HG03097 (cell line): ENCODE results near the gene SLC43A3.

Experiments
- ATAC-seq: cut with Tn5 transposase; IDR thresholded peaks from one replicate; pipeline ENCODE4 v1.9.1; 2021; ENCODE audit not compliant: unreplicated experiment, low FRiP score

Gene SLC43A3

DNA sequence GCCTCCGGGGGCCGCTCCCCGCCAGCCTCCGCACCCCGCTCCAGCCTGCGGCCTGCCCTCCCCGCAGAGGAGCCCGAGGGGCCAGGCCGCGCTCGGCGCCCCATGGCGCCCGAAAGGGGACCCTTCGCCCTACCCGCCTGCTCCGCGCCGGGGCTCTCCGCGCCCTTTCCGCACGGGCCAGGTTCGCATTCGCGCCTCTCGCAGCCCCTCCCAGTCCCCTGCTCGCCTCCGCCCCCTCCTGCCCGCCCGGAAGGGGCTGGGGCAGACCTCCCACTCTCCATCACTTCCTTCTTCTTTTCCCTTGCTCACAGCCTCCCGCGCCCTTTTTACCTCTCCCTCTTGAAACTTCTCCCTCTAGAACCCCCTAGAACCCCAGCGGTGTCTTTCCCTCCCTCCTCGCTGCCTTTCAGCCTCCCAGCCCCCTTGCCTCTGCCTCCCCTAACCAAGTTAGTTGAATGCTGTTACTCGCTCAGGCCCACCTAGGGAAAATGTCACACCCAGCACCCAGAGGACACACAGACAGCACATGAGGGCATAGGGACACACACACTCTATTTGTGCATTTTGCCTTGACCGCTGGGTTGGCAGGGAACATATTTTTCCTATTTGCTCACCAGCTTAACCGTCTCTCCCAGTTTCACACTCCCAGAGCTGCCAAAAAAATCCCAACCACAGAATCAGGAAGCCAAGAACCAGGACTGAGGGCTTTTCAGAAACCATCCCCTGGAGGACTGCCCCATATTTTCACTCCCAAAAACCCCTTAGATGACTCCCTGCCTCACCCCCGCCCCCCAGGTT is at the start of gene SLC43A3:
Gene SLC43A3 (minus strand): TSS at position 193 of the 798 bp plus-strand sequence. CDS start 949 bp downstream, outside the sequence.
- ATAC-seq = peak; percentile 42

DNA sequence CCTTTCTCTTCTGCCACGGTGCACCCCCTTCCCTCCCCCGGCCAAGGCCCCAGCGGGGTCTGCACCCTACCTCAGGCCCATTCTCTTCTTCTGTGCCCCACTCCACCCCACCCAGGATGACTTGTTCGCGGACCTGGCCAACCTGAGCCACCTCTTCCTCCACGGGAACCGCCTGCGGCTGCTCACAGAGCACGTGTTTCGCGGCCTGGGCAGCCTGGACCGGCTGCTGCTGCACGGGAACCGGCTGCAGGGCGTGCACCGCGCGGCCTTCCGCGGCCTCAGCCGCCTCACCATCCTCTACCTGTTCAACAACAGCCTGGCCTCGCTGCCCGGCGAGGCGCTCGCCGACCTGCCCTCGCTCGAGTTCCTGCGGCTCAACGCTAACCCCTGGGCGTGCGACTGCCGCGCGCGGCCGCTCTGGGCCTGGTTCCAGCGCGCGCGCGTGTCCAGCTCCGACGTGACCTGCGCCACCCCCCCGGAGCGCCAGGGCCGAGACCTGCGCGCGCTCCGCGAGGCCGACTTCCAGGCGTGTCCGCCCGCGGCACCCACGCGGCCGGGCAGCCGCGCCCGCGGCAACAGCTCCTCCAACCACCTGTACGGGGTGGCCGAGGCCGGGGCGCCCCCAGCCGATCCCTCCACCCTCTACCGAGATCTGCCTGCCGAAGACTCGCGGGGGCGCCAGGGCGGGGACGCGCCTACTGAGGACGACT is 49.3 kb upstream of the SLC43A3 start:
- ATAC-seq = peak; percentile 16

DNA sequence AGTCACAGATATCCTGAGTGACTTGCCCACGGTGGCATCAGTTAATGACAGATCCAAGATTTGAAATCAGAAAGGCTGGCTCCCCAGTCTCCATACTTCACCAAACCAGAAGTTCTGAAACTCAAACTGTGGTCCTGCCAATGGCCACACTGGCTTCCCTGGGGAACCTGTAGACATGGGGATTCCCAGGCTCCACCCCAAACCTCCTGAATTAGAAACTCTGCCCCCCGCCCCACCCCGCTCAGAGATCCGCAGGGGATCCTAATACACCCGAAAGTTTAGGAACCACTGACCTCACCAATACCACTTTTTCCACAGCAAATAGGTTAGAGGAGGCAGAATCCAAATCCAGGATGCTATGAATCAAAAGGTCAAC is 48.7 kb upstream of the SLC43A3 start:
- ATAC-seq = no peak

DNA sequence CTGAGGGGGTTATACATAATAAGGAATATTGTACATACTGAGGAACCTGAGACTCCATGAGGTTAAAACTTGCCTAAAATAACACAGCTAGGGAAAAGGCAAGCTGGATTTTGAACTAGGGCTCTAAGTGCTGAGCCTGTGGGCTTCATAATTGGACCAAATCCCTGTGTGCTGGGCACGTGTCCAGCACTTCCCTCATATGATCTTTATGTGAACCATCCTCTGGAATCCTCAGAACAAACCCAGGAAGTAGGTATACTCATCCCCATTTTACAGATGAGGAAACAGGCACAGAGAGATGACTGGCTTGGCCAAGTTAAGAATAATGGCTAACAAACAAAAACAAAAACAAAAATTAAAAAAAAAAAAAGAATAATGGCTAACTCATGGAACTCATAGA is 48.3 kb upstream of the SLC43A3 start:
- no peak for ATAC-seq

DNA sequence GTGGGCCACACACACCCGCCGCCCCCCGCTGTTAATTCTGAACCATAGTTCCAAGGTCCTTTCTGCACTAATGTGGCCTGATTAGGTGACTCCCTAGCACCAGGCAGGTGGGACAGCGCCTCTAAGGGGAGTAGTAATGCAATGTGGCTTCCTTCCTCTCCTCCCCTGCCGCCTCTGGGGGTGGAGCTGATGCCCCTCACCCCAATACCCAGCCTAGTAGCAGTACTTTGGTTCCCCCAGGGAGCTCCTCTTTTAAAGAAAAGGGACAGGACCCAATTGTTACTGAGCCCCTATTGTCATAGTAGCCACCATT is 47.8 kb upstream of the SLC43A3 start:
- ATAC-seq = no peak

DNA sequence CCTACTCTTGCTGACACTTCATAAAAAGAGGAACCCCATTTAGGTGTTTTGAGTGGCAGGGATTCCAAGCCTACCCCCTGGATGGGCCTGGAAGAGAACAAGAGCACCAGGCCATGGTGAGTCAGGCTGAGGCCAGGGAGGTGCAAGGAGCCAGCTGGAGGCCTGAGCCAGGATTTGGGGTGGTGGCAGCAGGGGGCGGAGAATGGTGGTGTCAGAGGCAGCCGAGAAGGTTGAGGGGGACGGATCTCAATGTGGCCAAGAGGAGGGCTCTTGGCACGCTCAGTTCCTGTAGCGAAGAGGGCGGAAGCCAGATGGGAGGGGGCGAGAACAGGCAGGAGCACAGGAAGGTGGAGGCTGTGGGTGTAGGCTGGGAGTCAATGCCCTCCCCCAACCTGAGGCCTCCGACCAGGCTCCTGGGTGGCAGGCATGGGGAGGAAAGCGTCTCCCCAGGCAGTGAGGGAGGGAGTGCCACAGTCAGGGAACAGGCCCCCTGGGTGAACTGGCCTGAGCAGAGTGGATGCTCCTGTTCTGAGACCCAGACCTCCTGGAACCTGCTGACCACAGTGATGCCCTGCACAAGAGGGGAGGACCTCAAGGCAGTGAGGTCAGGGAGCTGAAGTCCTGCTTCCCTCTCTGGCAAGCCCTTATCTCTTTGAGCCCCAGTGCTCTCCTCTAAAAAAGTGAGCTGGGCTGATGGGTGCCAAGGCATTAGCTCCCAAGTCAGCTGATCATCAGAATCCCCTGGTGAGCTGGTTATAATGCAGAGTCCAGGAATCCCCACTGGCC is 47.3 kb upstream of the SLC43A3 start:
- ATAC-seq = peak; percentile 66

DNA sequence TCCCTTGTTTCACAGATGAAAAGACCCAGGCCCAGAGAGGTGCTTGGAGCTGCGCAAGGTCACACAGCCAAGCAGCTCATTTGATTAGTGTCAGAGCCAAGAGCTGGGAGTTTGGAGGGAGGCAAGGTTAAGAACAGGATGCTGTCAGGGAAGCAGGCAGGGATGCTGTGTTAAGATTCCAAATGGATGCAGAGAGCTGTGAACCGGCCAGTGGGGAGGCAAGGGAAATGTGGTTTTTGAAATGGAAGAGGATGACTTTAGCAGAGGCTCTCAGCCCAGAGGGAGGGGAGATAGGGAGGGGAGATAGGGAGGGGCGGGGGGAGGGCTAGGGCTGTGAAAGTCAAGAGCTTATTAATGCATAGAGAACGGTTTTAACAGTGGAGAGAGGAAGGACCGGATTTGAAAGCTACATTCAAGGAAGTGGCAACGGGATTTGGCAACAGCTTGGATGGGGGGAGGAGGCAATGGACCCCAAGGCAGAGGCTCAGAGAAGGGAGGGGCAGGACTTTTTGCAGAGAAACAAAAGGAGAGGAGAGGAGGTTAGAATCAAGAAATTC is 46.4 kb upstream of the SLC43A3 start:
- no peak for ATAC-seq

DNA sequence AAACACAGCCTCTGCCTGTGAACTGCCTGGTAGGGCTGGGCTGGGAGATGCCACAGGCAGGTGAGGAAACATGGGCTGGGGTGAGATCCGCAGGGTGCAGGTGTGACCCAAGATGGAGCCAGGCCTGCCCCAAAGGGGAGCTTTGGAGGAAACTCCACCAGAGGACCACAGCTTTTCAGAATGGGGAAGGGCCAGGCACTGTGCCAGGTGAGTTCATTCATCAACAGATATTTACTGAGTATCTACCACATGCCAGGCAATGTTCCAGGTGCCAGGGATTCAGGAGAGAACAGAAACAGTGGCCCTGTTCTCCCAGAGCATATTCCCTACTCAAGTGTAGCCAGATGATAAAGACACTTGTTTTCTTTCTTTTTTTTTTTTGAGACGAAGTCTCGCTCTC is 44.6 kb upstream of the SLC43A3 start:
- ATAC-seq = no peak

DNA sequence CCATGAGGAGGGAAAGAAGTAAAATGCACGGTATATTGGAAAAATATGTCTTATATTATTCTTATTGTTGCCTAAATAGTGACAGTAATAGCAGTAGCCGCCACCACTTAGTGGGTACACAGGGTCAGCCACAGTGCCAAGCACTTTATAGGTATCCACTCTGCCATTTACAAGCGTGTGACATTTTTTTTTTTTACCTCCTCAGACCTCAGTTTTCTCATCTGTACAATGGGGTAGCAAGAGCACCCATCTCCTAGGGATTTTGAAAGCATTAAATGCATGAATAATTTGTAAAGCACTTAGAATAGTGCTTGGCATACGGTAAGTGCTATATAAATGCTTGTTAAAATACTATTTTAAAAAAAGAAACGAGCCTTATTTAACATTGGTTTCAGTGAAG is 42.3 kb upstream of the SLC43A3 start:
- ATAC-seq = no peak

DNA sequence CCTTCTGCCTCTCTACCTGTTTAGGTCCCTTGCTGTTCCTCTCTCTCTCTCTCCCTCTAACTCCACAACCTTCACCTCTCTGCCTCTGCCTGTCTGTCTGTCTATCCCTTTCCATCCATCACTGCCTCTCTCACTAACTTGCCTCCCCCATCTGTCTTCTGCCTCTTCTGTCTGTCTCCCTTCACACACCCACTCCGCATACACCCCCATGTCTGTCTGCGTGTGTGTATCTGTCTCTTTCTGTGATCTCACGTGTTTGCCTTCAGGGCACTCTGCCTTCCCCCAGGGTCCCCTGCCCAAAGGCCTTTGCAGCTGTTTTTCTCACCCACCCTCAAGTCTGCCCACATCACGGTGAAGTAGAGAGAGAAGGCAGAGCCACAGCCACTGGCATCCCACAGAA is 41.4 kb upstream of the SLC43A3 start:
- ATAC-seq = no peak

DNA sequence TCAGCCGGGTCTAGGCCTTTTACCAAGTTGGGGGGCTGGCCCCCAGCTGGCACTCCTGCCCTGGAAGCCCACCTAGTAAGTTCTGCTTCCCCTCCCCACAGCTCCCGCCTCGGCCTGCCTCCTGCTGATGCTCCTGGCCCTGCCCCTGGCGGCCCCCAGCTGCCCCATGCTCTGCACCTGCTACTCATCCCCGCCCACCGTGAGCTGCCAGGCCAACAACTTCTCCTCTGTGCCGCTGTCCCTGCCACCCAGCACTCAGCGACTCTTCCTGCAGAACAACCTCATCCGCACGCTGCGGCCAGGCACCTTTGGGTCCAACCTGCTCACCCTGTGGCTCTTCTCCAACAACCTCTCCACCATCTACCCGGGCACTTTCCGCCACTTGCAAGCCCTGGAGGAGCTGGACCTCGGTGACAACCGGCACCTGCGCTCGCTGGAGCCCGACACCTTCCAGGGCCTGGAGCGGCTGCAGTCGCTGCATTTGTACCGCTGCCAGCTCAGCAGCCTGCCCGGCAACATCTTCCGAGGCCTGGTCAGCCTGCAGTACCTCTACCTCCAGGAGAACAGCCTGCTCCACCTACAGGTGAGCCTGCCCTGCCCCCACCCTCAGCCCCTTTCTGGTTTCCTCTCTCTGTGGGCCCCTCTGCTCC is 40.7 kb upstream of the SLC43A3 start:
- no peak for ATAC-seq

DNA sequence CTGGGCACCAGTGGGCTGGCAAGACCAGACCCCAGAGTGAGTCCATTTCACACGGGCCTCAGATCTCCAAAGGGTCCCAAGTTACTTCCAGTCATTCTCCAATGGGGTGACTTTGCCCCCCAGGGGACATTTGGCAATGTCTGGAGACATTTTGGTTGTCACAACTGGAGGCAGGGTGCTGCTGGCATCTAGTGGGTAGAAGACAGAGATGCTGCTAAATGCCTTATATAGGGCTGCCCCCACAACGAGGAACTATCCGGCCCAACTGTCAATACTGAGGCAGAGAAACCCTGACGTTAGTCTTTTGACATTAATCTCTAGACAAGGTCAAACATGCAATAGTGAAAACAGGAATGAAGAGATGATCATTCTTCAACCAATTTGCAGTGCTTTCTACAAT is 39.8 kb upstream of the SLC43A3 start:
- ATAC-seq = no peak

DNA sequence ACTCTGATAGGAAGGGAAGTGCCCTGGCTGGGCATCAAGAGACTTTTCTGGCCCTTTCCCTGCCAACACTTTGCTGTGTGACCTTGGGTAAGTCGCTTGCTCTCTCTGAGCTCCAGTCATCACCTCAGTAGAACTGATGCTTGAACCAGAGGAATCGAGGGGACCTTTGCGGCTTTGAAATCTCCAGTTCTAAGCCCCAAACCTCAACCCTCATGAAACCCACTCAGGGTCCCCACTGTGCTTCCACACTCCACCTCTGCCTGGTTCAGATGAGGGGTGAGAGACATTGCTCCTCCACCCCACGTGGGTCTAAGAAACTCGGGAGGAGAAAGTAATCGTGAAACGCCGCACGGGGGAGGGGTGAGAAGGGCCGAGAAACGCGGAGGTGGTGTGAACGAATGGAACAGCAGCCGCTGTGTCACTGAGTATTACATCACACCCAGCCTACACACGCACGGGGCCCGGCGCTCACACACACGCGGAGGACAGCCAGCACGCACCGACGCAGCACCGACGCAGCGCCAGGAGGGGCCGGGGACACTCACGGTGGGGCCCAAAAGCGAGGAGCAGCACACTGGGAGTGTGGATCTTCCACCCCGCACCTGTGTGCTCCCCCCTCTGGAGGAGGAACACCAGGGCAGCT is 37.7 kb upstream of the SLC43A3 start:
- no peak for ATAC-seq

DNA sequence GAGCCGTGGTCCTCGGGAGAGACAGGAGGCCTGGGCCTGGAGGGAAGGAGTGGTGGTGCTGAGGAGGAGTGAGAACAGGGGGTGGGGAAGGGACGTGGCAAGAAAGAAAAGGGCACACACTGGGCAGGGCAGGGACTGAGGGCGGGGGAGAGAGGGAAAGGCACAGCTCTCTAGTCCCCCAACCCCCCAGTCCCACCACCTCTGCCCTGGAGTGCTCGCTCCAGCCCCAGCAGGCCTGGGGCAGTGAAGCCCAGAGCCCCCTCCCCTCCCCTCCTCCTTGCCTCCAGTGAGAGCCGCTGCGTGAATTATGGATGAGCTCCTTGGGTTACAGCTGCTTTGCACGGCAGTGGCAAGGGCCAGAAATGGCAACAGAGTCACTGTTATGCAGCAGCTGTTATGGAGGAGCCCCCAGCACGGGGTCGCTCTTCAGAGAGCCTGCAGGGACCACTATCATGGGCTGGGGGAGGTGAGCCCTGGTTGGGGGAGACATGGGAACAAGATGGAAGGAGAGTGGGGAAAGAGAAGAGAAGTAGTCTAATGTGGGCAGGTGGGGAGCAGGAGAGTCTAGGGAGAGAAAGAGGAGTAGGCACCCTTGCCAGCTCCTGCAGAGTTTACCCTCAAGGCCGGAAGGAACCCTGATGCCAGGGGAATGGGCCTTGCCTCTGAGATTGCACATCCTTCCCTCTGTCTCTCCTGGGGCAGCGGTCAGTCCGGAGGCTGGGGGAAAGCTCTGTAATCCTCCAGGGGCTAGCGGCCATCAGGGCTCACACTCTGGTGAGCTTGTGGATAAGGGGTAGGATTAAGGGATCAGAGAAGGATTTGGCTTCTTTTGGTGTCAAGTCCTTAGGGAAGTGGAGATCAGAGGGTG is 37.0 kb upstream of the SLC43A3 start:
- no peak for ATAC-seq

DNA sequence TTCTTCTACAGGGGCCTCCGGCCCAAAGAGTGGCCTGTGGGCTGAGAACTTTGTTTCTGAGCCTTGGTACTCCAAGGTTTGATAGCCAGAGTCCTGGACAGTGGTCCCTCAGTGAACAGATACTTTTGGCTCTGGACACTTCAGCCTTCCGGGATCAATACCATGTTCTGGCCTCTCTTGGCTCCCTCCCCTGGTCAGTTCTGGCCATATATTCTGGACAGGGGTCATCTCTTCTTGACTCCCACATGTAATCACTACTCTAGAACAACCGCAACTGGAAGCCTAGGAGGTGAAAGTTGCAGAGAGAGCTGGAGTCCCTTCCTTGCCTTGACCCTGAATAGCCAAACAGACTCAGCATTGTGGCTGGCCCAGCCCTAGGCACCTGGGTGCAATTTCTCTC is 35.7 kb upstream of the SLC43A3 start:
- ATAC-seq = no peak

DNA sequence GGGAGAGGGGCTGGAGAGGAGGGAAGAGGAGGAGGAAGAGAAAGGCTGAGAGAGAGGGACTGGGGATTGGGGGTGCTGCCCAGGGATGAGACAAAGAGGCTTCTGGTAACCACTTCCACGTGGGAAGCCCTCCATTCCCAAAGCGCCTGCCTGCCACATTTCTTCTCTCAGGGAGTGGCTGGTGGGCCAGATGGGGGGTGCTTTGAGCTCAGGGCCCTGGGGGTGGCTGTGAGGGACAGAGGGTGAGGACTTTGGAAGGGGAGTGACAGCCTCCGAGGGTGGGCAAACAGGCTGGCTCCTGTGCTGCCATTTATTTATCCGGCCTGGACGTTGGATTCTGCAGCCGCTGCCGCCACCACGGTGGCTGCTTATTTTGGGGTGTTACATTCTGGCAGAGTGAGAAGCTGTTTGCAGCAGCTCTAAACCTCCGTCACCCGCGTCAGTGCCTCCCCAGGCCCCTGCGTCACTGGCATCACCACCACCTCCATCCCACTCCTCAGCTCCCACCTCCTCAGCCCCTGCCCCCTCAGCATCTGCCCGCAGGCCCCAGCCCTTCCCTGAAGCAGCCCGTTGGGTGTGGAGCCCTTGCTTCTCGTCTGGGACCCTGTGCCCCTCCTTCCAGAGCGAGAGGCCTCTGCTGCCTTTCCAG is 35.0 kb upstream of the SLC43A3 start:
- no peak for ATAC-seq

DNA sequence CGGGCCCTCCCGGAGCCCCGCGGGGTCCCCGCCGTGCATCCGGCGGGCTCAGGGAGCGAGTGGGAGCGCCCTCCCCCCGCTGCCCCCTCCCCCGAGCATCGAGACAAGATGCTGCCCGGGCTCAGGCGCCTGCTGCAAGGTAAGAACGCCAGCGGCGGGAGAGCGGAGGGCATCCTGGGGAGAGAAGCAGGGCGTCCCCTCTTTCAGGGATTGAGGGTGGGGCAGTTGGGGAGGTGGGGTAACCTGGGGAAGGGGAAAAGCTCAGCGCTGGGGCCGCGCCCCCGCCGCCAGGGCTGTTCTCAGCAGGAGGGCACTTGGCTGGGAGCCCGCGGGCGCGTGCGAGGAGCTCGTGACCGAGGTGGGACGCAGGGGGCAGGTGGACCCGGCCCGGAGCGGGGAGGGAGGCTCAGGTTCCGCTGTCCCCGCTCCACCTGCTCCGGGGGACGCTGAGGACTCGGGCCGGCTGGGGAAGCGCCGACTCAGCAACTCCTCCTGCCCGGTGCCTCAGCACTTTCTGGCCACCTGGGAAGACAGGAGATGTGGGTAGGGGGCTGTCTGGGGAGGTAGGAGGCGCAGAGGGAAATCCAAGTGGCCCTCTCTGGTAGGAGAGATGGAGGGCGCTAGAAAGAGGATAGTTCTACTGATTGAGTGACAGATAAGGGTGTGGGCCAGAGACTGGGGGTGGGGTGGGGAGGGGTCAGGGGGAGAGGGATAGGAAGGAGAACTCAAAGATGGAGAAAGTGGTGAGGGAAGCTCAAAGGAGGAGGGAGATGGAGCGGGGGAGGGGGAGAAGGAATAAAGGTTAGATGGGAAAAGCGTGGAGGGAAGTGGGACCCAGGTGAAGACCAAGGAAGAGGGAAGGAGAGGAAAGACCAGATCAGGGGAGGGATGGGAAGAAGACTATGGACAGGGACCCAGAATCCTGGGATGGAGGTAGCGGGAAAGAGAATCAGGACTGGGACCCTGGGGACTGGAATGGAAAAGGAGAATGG is 34.1 kb upstream of the SLC43A3 start:
- no peak for ATAC-seq
